ENCODE data around the gene LRRC55.

GRCh38 chr11:57230316-57230715, 48.6 kb downstream of the LRRC55 start:
- TF ChIP-seq USF2 (IDR thresholded peaks at IDR 0.05; ENCODE audit: borderline replicate concordance, low read depth, low read length) = no peak
- no peak for TF ChIP-seq GABPA (IDR thresholded peaks at IDR 0.05; ENCODE audit: low read depth)
- TF ChIP-seq, protein P1, sequence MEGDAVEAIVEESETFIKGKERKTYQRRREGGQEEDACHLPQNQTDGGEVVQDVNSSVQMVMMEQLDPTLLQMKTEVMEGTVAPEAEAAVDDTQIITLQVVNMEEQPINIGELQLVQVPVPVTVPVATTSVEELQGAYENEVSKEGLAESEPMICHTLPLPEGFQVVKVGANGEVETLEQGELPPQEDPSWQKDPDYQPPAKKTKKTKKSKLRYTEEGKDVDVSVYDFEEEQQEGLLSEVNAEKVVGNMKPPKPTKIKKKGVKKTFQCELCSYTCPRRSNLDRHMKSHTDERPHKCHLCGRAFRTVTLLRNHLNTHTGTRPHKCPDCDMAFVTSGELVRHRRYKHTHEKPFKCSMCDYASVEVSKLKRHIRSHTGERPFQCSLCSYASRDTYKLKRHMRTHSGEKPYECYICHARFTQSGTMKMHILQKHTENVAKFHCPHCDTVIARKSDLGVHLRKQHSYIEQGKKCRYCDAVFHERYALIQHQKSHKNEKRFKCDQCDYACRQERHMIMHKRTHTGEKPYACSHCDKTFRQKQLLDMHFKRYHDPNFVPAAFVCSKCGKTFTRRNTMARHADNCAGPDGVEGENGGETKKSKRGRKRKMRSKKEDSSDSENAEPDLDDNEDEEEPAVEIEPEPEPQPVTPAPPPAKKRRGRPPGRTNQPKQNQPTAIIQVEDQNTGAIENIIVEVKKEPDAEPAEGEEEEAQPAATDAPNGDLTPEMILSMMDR (IDR thresholded peaks at IDR 0.05) = no peak
- TF ChIP-seq JUND (IDR thresholded peaks at IDR 0.05) = no peak
- TF ChIP-seq NRF1 (IDR thresholded peaks at IDR 0.05; ENCODE audit: low read depth, low read length) = no peak

Data from SK-N-SH (cell line).